ENCODE measurements around the gene ZNF234.
"Not testable (repeated sequence)": the region's sequence is repeated elsewhere in the genome, so short reads cannot be mapped to it uniquely, and the experiment has no call there.

Gene ZNF234

GRCh38 chr19:44141191-44142058, at the start of gene ZNF234:
TSS of gene ZNF234 (plus strand) at chr19:44141554. CDS start at chr19:44144633, 3,079 bp downstream.
- peak; percentile 55 to 62 for DNase-seq (ENCODE audit: low read depth in 2 of 2)

GRCh38 chr19:44092108-44092507, 49.2 kb upstream of the ZNF234 start:
- DNase-seq (ENCODE audit: low read depth in 2 of 2), result no peak

- DNase-seq (ENCODE audit: low read depth in 2 of 2), result peak; percentile 68 to 82
These were observed 47.2 kb upstream of the ZNF234 start, which contains the start of gene ZNF224 for GRCh38 chr19:44093931-44094765. TSS of gene ZNF224 (plus strand) at chr19:44094361. CDS start at chr19:44097874, 3,513 bp downstream.

GRCh38 chr19:44107751-44108150, 33.6 kb upstream of the ZNF234 start:
- DNase-seq (ENCODE audit: low read depth in 2 of 2), result no peak

GRCh38 chr19:44109458-44109857, 31.9 kb upstream of the ZNF234 start:
- DNase-seq (ENCODE audit: low read depth in 2 of 2), result no peak

- no peak for DNase-seq (ENCODE audit: low read depth in 2 of 2)
These were observed 29.4 kb upstream of the ZNF234 start for GRCh38 chr19:44111910-44112463.

- no peak for DNase-seq (ENCODE audit: low read depth in 2 of 2)
These were observed 28.6 kb upstream of the ZNF234 start for GRCh38 chr19:44112802-44113137.

GRCh38 chr19:44113138-44113783, 28.1 kb upstream of the ZNF234 start, which contains the start of gene ZNF225:
TSS of gene ZNF225 (plus strand) at chr19:44113399. CDS start at chr19:44115828, 2,429 bp downstream.
- DNase-seq (ENCODE audit: low read depth in 2 of 2), result peak; percentile 67 to 83

GRCh38 chr19:44113784-44114390, 27.5 kb upstream of the ZNF234 start:
- no peak for DNase-seq (ENCODE audit: low read depth in 2 of 2)

GRCh38 chr19:44121162-44121561, 20.2 kb upstream of the ZNF234 start:
- not testable (repeated sequence) for DNase-seq (ENCODE audit: low read depth in 2 of 2)

GRCh38 chr19:44131955-44132354, 9.4 kb upstream of the ZNF234 start:
- DNase-seq (ENCODE audit: low read depth in 2 of 2), result no peak

GRCh38 chr19:44142059-44142433, 692 bp downstream of the ZNF234 start:
- DNase-seq (ENCODE audit: low read depth in 2 of 2), result no peak

GRCh38 chr19:44149776-44150175, 8.4 kb downstream of the ZNF234 start:
- DNase-seq (ENCODE audit: low read depth in 2 of 2), result no peak

GRCh38 chr19:44151491-44151890, 10.1 kb downstream of the ZNF234 start:
- no peak for DNase-seq (ENCODE audit: low read depth in 2 of 2)

GRCh38 chr19:44156475-44156874, 15.1 kb downstream of the ZNF234 start:
- DNase-seq (ENCODE audit: low read depth in 2 of 2), result no peak

- no peak for DNase-seq (ENCODE audit: low read depth in 2 of 2)
These were observed 22.4 kb downstream of the ZNF234 start for GRCh38 chr19:44163789-44164188.

GRCh38 chr19:44164327-44164672, 22.9 kb downstream of the ZNF234 start:
- no peak for DNase-seq (ENCODE audit: low read depth in 2 of 2)

GRCh38 chr19:44164673-44165512, 23.5 kb downstream of the ZNF234 start, which contains the start of gene ZNF226:
TSS of gene ZNF226 (plus strand) at chr19:44165100. CDS start at chr19:44170081, 4,981 bp downstream.
- peak; percentile 60 to 77 for DNase-seq (ENCODE audit: low read depth in 2 of 2)

GRCh38 chr19:44170660-44171059, 29.3 kb downstream of the ZNF234 start:
- DNase-seq (ENCODE audit: low read depth in 2 of 2), result not testable (repeated sequence)

- DNase-seq (ENCODE audit: low read depth in 2 of 2), result no peak
These were observed 35.2 kb downstream of the ZNF234 start for GRCh38 chr19:44176590-44176989.

Measured in stimulated activated CD4-positive, alpha-beta T cell treated with anti-CD3 and anti-CD28 coated beads, Interleukin-4, amount 100 ng/mL, for 48 hours (primary cell).